OCI-LY3 (cell line): Measurements from ENCODE around the gene THUMPD2.
"Not testable (repeated sequence)": the region's sequence is repeated elsewhere in the genome, so short reads cannot be mapped to it uniquely, and the experiment has no call there.

Experiments used
- H2AFZ ChIP-seq: fragments of 200-600, 300-600 bp; shearing (Covaris generic); 2 replicates; pipeline ENCODE4 v1.6.0; 2014; ENCODE audit warnings: antibody characterized with exemption, low read depth, low read length
- H3K27ac ChIP-seq: fragments of 200-600, 300-600 bp; sonication (generic); 2 replicates; pipeline ENCODE4 v1.5.1; 2014; ENCODE audit warnings: mild to moderate bottlenecking, low read length, moderate library complexity, mixed read lengths
- H3K27me3 ChIP-seq: fragments of 200-600, 300-600 bp; sonication (generic); 2 replicates; pipeline ENCODE4 v1.6.1; 2014; ENCODE audit warnings: low read depth, low read length, mixed read lengths
- H3K36me3 ChIP-seq: fragments of 200-600, 300-600 bp; sonication (generic); replicated peaks from 2 replicates; pipeline ENCODE3; 2014; ENCODE audit warnings: low read depth, low read length, mixed read lengths
- H3K4me1 ChIP-seq: fragments of 300-600, 200-600 bp; sonication (generic); 2 replicates; pipeline ENCODE4 v1.6.1; 2014; ENCODE audit warnings: low read length, mixed read lengths
- H3K4me2 ChIP-seq: fragments of 200-600, 300-600 bp; sonication (generic); 2 replicates; pipeline ENCODE4 v1.6.1; 2014; ENCODE audit warnings: low read length, mixed read lengths
- H3K4me3 ChIP-seq: fragments of 300-600, 200-600 bp; sonication (generic); 2 replicates; pipeline ENCODE4 v1.5.1; 2014; ENCODE audit warnings: antibody characterized with exemption, mild to moderate bottlenecking, low read length, moderate library complexity
- H3K79me2 ChIP-seq: fragments of 300-600, 200-600 bp; shearing (Covaris generic); 2 replicates; pipeline ENCODE4 v1.6.1; 2014; ENCODE audit warnings: mild to moderate bottlenecking, low read length, mixed read lengths
- H3K9ac ChIP-seq: fragments of 300-600, 200-600 bp; shearing (Covaris generic); 2 replicates; pipeline ENCODE4 v1.6.0; 2014; ENCODE audit warnings: mild to moderate bottlenecking, low read length, moderate library complexity
- H3K9me3 ChIP-seq: fragments of 200-600, 300-600 bp; shearing (Covaris generic); 2 replicates; pipeline ENCODE4 v1.6.1; 2014; ENCODE audit warnings: low read length, mixed read lengths; ENCODE audit not compliant: insufficient read depth
- H4K20me1 ChIP-seq: fragments of 200-600, 300-600 bp; sonication (generic); 2 replicates; pipeline ENCODE4 v1.6.1; 2016; ENCODE audit warnings: low read length, mixed read lengths; ENCODE audit not compliant: insufficient read depth
- EZH2phosphoT487 ChIP-seq: fragments of 200-600 bp; shearing (Covaris generic); IDR thresholded peaks from 2 replicates; pipeline ENCODE4 v1.6.1; 2018; ENCODE audit warnings: antibody characterized with exemption, mixed run types, low read depth
- TF ChIP-seq, protein P1 (sequence below): fragments of 200-600, 300-600 bp; sonication (generic); IDR thresholded peaks from 2 replicates; pipeline ENCODE4 v1.5.1; 2014; ENCODE audit warnings: antibody characterized with exemption, low read length, low read depth

The THUMPD2 gene

DNA sequence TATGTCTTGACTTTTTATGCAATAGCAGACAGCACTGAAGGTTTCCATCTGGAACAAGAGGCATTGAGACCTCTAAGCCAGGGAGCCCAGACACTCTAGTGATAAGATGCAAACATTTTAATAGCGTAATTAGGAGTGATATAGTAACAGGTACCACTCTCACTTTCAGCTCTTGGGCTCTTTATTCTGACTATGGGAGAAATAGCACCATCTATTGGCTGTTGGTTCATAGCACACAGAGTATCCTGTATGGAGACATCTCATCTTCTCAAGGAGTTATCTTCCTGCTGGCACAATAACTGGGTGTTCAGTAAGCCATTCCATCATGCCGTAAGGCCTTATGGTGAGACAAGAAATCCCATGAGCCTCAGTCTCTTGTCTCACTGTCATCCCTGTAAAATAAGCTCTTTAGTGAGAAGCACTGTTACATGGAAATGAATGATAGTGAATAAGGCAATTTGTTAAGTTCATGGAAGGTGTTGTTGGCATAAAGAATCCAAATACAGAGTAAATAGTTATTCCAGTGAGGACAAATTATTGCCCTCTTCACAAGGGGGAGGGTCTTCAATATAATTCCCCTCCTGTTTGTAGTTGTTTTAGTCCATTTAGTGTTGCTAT is 48.3 kb downstream of the THUMPD2 start:
- Histone ChIP-seq H3K9ac (no peak overlapping the region), H3K79me2 (peaks cover 18% of the 10 kb centered on the region), H3K27me3 (no peaks in the 10 kb centered on the region), H3K4me1 (no peaks in the 10 kb centered on the region), H4K20me1 (peaks cover 43% of the 10 kb centered on the region), H3K4me2 (no peak overlapping the region), H3K36me3 (peaks cover 24% of the 10 kb centered on the region), H3K27ac (no peak overlapping the region), H3K9me3 (no peaks in the 10 kb centered on the region), H2AFZ (no peak overlapping the region), H3K4me3 (no peak overlapping the region)
- TF ChIP-seq EZH2phosphoT487: no peak
- TF ChIP-seq, protein P1, sequence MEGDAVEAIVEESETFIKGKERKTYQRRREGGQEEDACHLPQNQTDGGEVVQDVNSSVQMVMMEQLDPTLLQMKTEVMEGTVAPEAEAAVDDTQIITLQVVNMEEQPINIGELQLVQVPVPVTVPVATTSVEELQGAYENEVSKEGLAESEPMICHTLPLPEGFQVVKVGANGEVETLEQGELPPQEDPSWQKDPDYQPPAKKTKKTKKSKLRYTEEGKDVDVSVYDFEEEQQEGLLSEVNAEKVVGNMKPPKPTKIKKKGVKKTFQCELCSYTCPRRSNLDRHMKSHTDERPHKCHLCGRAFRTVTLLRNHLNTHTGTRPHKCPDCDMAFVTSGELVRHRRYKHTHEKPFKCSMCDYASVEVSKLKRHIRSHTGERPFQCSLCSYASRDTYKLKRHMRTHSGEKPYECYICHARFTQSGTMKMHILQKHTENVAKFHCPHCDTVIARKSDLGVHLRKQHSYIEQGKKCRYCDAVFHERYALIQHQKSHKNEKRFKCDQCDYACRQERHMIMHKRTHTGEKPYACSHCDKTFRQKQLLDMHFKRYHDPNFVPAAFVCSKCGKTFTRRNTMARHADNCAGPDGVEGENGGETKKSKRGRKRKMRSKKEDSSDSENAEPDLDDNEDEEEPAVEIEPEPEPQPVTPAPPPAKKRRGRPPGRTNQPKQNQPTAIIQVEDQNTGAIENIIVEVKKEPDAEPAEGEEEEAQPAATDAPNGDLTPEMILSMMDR: peak; percentile 78

DNA sequence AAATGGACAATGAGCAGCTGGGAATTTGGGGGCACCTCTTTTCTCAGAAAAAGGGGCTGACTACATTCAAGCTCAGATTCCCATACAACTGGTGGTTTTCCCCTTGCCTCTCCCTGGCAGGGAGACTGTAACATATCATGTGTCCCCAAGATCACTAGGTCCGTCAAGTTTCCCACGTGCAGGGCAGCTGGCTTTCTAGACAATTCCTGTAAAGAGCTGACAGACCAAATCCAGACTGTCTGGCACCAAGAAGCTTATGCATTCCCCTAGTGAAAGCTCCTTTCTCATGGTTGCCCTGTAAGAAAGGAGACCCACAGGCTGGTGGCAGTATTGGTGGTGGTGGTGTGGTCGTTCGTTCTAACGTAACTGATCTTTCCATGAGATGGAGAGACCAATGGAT is 48.8 kb downstream of the THUMPD2 start:
- Histone ChIP-seq H3K9ac (no peak overlapping the region), H3K9me3 (no peaks in the 10 kb centered on the region), H3K4me3 (no peak overlapping the region), H2AFZ (no peak overlapping the region), H3K27ac (no peak overlapping the region), H3K27me3 (no peaks in the 10 kb centered on the region), H3K79me2 (peaks cover 13% of the 10 kb centered on the region), H4K20me1 (peaks cover 38% of the 10 kb centered on the region), H3K4me1 (no peaks in the 10 kb centered on the region), H3K36me3 (peaks cover 19% of the 10 kb centered on the region), H3K4me2 (no peak overlapping the region)
- TF ChIP-seq EZH2phosphoT487: no peak
- TF ChIP-seq, protein P1: no peak

DNA sequence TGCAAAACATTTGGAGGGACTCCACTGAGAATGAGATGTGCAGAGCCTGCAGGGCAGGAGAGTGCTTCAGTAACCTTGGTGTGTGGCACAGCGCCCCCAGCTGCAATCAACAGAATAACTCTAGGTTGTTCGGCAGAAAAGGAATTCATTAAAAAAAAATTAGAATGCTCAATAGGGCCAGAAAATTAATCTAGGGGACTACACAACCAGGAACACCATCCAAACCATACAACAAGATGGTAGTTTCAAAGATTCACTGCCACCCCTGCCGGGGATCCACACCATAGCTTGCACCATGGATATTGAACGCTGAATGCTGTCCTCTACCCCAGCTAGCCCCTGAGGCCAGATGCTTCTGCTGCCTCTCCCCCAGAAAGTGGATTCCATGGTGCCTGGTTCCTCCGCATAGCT is 50.1 kb downstream of the THUMPD2 start:
- H3K27ac ChIP-seq: no peak overlapping the region

DNA sequence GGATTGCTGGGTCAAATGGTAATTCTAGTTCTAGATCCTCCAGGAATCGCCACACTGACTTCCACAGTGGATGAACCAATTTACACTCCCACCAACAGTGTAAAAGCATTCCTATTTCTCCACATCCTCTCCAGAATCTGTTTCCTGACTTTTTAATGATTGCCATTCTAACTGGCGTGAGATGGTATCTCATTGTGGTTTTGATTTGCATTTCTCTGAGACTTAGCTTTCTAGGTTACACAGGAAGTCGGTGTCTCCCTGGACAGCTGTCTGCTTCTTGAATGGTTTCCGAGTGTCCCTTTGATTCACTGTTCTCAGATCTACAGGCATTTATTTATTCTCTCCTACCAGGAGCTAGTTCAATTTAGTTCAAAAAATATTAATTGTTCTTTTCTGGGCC is 51.0 kb downstream of the THUMPD2 start:
- H4K20me1 ChIP-seq: peaks cover 22% of the 10 kb centered on the region
- not testable (repeated sequence) for H3K9ac ChIP-seq, H3K4me2 ChIP-seq, H3K4me3 ChIP-seq, H2AFZ ChIP-seq, H3K4me1 ChIP-seq, H3K27ac ChIP-seq, H3K9me3 ChIP-seq, H3K27me3 ChIP-seq, H3K36me3 ChIP-seq, H3K79me2 ChIP-seq

More for the DNA sequence above, 50.1 kb downstream of the THUMPD2 start:
- TF ChIP-seq, protein P1: peak; percentile 81
- TF ChIP-seq EZH2phosphoT487: no peak
- no peak overlapping the region for H3K9ac ChIP-seq
- H3K27me3 ChIP-seq: peaks cover under 1% of the 10 kb centered on the region; the same call in 1 of the 2 replicates
- no peaks in the 10 kb centered on the region for H3K9me3 ChIP-seq
- H3K4me3 ChIP-seq: no peak overlapping the region
- H3K4me1 ChIP-seq: no peaks in the 10 kb centered on the region
- H2AFZ ChIP-seq: no peak overlapping the region
- peaks cover 7% of the 10 kb centered on the region for H3K36me3 ChIP-seq
- no peak overlapping the region for H3K4me2 ChIP-seq
- H3K79me2 ChIP-seq: 0 out of 2 replicates have a peak, but pooled peaks cover under 1% of the 10 kb centered on the region
- peaks cover 25% of the 10 kb centered on the region for H4K20me1 ChIP-seq
